HG03196 (cell line): Measurements from ENCODE around the gene EFCAB7.
A peak's percentile ranks its signal among the peaks of the same experiment; 100 is the strongest.

Experiments
- ATAC-seq: cut with Tn5 transposase; IDR thresholded peaks from one replicate; pipeline ENCODE4 v1.9.1; 2021; ENCODE audit not compliant: unreplicated experiment

Gene EFCAB7

DNA sequence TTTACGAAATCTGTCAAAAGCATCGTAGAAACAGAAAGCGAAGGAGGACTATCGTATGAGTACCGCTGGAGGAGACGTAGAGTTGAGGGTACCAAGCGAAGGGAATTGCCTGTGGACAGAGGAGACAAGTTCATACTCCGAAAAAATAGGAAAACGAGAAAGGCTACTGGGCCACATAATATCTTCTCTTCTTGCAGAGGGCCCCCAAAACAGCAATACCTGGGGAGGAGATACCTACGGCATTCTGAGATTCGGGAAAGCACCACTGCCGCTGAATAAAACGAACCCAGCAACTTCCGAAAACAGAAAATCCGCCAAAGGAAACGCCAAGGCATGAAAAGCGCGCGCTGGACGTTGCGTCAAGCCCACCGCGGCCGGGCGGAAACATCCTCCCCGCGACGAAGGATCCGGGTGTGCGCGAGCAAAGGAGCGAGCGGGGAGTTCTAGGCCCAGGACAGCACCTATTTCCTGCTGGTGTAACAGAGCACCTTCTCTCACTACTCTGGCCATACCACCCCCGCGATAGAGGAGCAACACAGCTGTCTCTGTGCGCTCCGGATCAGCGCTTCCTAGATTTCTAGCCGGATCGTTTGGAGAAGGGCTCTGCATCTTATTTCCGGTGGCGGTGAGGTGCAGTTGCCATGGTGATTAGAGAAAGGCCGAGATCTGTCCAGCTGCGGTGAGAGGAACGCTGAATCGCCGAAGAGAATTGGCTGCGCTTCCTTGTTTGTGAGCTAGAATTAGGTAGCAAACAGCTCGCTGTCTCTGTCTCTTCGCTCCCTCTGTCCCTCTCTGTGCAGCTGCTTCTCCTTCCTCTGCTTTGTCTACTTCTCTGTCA lies at the start of gene EFCAB7, which contains the start of gene ITGB3BP:
TSS of gene EFCAB7 (plus strand) at position 635 of the 838 bp plus-strand sequence. CDS start 2,048 bp downstream, outside the sequence.
TSS of gene ITGB3BP (minus strand) at position 335 of the 838 bp plus-strand sequence. CDS start at position 243, 92 bp downstream.
- peak; percentile 81 for ATAC-seq

GRCh38 chr1:63475761-63476160 lies 47.6 kb upstream of the EFCAB7 start:
- no peak for ATAC-seq

DNA sequence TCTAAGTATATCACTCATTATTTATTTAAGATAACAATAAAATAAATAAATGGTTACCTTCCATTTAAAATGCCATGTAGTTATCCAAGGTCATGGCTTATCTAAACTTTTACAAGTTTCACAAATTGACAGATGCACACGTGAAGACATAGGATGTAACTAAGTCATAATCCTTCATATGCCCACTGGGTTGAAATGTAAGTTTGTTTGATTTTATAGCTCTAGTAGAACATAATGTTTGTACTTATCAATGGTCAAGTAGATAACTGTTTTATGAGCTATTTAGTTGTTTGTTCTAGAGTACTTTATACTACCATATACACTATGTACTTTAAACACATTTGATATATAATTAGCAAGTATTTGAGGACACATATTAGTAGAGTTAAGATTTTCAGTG lies 43.3 kb upstream of the EFCAB7 start:
- ATAC-seq = no peak

- no peak for ATAC-seq
These were observed 36.7 kb upstream of the EFCAB7 start for GRCh38 chr1:63486629-63487028.

GRCh38 chr1:63487336-63488065 lies 35.8 kb upstream of the EFCAB7 start:
- no peak for ATAC-seq

DNA sequence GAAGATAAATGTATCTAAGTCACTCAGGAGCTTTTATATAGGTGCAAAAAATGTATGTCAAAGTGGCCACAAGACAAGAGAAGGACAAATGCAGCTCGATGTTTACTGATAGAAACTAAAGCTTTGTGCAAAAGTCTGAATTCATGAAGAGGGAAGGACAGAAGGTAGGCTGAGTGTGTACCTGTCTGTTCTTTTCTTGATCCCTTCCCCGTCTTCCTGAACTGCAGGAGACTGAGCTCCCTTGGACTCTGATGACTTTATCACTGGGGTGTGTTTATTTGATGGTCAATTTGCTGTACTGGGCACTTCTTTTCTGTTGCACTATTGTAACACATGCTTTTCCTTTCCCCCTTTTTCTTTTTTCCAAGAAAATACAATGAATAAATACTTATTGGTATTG lies 25.7 kb upstream of the EFCAB7 start:
- ATAC-seq = no peak

DNA sequence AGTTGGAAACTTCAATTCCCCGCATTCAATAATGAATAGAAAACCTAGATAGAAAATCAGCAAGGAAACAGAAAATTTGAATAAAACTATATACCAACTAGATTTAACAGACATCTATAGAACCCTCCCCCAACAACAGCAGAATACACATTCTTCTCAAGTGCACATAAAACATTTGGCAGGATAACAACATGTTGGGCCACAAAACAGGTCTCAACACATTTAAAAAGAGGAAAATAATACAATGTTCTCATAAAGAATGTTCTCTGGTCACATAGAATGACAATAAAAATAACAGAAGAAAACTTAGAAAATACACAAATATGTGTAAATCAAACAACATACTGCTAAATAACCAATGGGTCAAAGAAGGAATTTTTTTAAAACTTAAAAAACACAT lies 25.2 kb upstream of the EFCAB7 start:
- no peak for ATAC-seq

DNA sequence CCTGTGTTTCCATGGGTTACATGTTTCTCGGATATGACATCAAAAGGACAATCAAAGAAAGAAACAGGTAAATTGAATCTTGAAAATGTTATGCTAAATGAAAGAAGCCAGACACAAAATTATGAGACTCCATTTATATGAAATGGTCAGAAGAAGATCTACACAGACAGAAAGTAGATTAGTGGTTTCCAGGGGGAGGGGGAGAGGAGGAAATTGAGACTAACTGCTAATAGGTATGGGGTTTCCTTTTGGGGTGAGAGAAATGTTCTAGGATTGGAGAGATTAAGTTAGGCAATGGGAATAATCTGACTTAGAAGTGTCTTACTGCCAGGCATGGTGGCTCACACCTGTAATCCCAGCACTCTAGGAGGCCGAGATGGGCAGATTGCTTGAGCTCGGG lies 22.1 kb upstream of the EFCAB7 start:
- no peak for ATAC-seq

- ATAC-seq = no peak
These were observed 16.5 kb upstream of the EFCAB7 start for GRCh38 chr1:63506782-63507181.

- no peak for ATAC-seq
These were observed 13.6 kb upstream of the EFCAB7 start for GRCh38 chr1:63509718-63510117.

DNA sequence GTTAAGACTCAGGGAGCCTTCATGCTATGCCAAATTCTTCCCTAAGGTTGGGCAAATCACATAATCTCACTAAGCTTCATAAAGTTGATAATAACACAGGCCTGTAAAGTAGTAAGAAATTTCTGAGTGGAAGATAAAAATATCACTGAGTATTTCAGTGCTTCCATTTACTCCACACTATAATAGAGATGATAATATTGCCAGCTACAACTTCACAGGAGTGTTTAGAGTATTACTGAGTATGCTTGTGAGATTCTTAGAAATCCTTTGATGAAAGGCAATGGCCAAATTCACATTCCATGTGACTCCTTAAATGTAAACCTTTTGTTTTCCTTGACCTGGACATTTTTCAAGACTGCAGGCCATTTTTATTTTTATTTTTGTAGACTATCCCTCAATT lies 10.7 kb upstream of the EFCAB7 start:
- ATAC-seq = no peak

- no peak for ATAC-seq
These were observed 6.7 kb upstream of the EFCAB7 start for GRCh38 chr1:63516629-63517028.

GRCh38 chr1:63523738-63524137 lies 413 bp downstream of the EFCAB7 start:
- peak; percentile 15 for ATAC-seq

DNA sequence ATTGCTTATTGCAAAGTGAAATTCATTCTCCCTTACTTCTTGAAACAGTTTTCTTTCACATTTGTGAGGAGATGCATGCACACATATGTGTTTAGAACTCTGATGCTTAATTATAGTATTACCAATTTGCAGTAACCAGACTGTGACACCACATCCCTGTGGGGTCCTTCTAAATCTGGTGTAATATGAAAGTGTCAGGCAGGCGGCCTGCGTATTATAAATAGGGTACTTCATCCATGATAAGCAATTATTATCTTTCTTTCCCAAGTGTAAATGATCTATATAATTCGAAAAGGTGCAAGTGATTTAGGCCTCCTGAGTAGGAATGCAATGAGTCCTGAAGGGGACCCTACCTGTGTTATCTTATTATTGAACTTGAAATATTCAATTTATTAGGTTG lies 876 bp downstream of the EFCAB7 start:
- no peak for ATAC-seq

GRCh38 chr1:63532727-63533126 lies 9.4 kb downstream of the EFCAB7 start:
- ATAC-seq = no peak

DNA sequence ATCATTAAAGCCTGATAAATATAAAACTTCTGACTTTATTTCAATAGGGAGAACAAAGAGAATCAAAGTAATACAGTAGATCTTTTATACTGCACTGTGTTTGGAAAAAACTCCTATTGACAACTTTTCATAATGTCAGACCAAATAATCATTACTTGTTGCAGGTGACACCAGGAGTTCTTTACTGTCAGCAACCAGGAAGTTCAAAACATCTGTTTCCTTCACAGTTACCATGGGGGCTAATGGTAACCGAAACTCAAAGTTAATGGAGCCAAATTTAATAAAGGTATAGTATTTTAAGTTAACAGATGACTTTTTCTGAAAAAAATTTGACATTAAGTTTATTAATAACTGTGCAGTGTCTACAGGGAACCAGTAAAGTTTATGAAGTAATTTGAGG lies 10.6 kb downstream of the EFCAB7 start:
- no peak for ATAC-seq

DNA sequence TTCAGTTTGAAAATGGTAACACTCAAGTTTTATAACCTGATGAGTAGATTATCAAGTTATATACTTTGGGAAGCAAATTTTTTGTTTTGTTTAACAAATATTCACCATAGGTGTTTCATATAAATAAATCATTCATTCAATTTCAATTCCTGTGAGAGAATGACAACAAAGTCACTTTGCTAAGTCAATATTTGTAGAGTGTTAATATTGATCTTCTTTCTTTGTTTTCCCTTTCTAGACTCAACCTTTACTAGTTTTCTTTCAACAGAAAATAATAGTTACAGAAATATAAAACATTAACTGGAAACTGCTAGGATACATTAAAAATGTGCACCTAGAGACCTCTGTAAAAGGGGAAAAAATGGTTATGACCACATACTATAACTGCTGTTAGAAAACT lies 11.1 kb downstream of the EFCAB7 start:
- ATAC-seq = no peak

DNA sequence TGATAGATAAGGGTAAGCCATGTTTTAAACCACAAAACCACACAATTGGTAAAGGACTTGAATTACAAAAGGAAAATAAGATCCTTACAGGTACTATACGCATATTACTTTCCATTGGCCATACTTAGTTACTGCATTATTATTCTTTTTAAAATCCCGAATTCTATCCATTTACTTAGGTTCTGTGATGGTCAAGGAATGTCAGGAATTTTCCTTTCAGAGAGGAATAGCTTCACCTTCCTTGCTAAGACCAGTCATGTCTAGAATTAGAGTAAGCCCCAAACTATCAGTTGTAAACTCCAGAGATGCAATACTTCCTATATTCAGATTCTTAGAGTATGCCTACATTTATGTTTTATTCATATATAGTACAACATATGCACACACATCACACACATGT lies 13.7 kb downstream of the EFCAB7 start:
- no peak for ATAC-seq

DNA sequence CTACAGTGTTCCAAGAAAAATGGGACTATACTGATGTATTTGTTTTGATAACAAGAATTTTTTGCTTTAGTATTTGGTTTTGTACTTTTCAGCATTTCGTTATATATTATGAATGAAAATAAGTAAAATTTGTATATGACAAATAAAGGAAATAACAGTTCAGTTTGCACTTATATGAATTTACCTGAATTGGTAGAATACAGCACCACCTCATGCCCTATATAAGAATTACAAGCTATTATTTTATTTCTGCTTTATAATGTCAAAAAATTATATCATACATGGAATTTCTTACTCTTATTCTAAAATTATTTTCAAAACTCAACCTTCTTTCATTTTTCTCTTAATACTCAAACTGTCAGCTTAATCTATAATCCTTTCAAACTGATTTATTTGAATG lies 14.6 kb downstream of the EFCAB7 start:
- ATAC-seq = no peak

DNA sequence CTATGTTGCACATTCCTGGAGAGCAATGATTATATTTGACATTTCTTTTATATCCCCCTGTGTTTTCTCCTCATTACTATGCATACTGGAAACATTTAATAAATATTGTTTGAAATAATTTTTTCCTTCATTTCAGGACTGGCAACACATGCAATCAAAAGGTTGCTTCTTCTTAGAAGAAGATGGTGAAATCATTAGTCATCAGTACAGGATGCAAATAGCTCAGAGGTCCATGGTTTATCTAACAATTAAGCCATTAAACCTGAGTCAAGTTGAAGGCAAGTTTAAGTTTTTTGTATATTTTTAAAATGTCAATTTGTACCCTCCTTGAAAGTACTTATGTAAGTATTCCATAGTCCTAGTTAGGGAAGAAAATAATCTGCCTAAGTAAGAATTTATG lies 22.5 kb downstream of the EFCAB7 start:
- ATAC-seq = no peak

DNA sequence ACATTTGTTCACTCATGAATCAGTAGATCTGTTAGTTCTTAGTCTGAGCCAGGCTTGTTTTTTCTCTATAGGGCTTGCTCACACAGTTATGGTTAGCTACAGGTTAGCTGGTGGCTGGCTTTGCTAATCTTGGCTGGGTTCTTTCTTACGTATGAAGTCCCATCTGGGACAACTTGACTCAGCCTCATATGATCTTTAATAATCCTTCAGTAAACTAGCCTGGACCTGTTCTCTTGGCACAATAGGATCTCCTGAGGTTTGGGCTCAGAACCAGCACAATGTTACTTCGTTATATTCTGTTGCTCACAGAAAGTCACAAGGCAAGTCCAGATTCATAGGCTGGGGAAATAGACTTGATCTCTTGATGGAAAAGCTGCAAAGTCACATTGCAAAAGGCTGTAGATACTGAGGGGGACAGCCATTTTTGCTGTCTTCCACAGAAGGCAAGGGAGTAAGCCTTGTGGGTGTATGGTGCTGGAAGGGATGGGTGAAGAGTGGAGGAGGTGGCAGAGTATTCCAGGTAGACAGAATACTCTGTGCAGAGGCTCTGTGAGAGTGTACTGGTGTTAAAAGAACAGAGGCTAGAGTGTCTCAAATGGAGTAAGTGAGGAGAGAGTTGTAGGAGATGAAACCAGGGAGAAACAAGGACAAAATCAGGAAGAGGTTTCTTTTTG lies 24.4 kb downstream of the EFCAB7 start:
- ATAC-seq = no peak

- no peak for ATAC-seq
These were observed 25.0 kb downstream of the EFCAB7 start for GRCh38 chr1:63548303-63548702.
